Measurements from ENCODE around the gene MATN1.

The MATN1 gene

DNA sequence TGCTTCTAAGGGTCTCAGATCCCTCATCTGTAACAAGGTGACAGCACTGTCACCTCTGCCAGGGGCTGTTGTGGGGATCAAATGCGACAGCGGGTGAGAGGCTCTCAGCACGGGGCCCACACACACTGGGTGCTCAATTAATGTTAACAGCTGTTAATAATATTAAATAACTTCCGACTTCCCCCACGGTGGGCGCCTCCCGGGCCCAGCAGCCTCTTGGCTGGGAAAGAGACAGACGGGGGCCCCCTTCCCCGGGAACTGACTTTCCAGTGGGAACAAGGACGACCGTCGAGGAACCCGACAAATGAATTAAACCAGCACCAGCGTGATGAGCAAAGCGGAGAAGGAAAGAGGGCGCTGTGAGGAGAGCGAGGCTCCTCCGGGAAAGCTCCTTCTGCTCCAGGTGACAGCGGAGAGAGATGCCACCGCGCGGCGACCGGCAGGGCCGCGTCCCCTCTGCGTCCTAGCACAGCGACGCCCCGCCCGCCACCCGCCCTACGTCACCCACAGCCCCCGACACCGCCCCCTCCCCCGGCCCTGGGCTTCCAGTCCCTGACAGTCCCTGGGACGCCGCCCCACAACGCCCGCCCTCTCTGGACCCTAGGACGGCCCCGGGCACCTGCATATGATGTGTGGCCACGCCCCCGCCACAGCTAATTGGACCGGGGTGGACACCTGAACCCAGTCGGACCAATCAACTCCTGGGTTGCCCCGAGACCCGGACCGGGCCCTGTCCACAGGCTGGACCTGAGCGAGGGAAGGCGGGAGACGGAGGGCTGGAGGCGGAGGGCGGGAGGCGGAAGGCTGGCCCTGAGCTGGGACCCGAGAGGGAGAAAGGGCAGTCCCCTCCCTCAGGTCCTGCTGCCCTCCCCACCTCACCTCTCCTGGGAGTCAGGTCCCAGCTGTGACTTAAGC is 38.2 kb downstream of the MATN1 start:
- DNase-seq: peak; percentile 97
- Histone ChIP-seq H3K9me3 (ENCODE audit: severe bottlenecking) (no peaks in the 10 kb centered on the region), H3K27me3 (ENCODE audit: insufficient read depth, low read depth, severe bottlenecking) (no peaks in the 10 kb centered on the region), H3K4me3 (ENCODE audit: low read depth, low read length) (peak overlapping the region; percentile 13), H3K36me3 (no peaks in the 10 kb centered on the region), H3K27ac (peak overlapping the region; percentile 43; the same call in 1 of the 2 replicates)
- TF ChIP-seq, protein P1, sequence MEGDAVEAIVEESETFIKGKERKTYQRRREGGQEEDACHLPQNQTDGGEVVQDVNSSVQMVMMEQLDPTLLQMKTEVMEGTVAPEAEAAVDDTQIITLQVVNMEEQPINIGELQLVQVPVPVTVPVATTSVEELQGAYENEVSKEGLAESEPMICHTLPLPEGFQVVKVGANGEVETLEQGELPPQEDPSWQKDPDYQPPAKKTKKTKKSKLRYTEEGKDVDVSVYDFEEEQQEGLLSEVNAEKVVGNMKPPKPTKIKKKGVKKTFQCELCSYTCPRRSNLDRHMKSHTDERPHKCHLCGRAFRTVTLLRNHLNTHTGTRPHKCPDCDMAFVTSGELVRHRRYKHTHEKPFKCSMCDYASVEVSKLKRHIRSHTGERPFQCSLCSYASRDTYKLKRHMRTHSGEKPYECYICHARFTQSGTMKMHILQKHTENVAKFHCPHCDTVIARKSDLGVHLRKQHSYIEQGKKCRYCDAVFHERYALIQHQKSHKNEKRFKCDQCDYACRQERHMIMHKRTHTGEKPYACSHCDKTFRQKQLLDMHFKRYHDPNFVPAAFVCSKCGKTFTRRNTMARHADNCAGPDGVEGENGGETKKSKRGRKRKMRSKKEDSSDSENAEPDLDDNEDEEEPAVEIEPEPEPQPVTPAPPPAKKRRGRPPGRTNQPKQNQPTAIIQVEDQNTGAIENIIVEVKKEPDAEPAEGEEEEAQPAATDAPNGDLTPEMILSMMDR (IDR thresholded peaks at IDR 0.05; ENCODE audit: low read depth, low read length): peak; percentile 65

DNA sequence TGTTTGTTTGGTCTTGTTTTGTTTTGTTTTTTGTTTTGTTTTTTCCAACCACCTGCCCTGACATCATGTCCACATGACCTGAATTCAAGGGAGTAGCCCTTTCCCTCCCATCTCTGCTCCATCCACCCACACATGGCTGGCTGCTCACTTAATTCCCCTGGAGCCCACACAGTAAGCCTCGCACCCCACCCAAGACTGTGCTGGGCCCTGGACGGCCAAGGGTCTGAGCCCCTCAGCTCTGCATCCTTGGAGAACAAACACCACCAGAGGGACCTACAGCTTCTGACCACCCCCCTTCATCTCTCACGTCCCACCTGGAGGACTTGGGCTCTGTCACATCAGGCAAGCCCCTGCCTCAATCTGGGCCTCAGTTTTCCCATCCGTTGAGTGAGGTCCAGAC is 39.1 kb downstream of the MATN1 start:
- peak; percentile 2 for DNase-seq
- H3K4me3 ChIP-seq (ENCODE audit: low read depth, low read length): no peak overlapping the region
- H3K9me3 ChIP-seq (ENCODE audit: severe bottlenecking): peaks cover 3% of the 10 kb centered on the region
- H3K36me3 ChIP-seq: no peaks in the 10 kb centered on the region
- no peaks in the 10 kb centered on the region for H3K27me3 ChIP-seq (ENCODE audit: insufficient read depth, low read depth, severe bottlenecking)
- no peak overlapping the region for H3K27ac ChIP-seq
- TF ChIP-seq, protein P1 (IDR thresholded peaks at IDR 0.05; ENCODE audit: low read depth, low read length): no peak

DNA sequence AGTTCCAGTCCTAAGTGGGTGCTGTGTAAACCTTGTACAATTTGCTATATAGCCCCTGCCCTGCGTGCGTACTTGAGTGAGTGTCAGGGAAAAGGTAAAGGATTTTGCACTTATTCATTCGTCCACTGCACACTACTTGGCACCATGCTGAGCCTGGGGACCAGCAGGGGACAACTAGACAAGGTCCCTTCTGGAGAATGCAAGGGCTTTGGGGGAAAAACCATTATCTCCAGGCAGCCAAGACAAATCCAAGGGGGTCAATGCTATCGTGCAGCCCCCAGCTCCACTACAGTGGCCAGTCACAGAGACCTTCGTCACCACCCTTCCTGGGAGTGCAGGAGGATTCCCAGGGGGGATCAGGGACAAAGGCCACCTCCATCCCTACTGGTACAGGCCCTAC is 39.7 kb downstream of the MATN1 start:
- peak; percentile 4 for DNase-seq
- Histone ChIP-seq H3K36me3 (no peaks in the 10 kb centered on the region), H3K27ac (no peak overlapping the region), H3K4me3 (ENCODE audit: low read depth, low read length) (no peak overlapping the region), H3K9me3 (ENCODE audit: severe bottlenecking) (peaks cover 3% of the 10 kb centered on the region), H3K27me3 (ENCODE audit: insufficient read depth, low read depth, severe bottlenecking) (no peaks in the 10 kb centered on the region)
- TF ChIP-seq, protein P1 (IDR thresholded peaks at IDR 0.05; ENCODE audit: low read depth, low read length): no peak

DNA sequence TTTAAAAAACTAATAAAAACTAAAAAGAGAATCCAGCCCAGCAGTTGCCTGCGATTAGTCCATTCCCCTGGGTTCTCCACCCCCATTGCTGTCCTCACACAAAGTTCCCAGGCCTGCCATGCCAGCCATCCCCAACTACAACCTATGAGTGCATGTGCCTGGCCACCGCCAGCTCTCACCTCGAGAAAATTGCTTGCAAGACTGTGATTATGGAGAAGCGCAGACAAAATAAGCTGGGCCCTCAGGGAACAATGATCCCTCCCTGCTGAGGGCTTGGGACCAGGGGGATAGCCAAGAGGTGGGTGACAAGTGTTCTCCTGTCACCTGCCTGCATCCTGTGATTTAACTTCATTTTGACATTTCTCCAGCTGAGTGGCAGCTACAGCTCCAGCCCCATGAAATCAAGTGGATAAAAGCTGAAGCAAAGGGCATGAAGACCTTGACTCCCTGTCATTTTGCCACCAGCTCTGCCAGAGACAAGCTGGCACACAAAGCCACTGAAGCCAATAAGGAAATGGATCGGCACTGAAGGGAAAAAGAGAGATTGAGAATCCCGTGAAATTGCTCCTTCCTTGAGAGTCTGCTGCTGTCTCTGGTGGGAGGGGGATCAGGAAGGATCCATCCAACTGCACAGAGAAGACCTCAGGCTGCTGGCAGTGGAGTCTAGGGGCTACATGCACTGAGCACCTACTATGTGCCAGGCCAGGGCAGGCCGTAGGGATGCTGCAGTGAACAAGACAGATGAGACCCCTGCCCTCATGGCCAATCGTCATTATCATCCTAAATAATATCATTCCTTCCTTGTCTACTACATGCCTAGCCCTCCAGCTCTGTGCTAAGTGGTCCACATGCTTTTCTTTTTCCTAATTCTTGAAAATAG is 40.7 kb downstream of the MATN1 start:
- no peaks in the 10 kb centered on the region for H3K27me3 ChIP-seq (ENCODE audit: insufficient read depth, low read depth, severe bottlenecking)
- H3K4me3 ChIP-seq (ENCODE audit: low read depth, low read length): no peak overlapping the region
- peaks cover 3% of the 10 kb centered on the region for H3K9me3 ChIP-seq (ENCODE audit: severe bottlenecking)
- peak; percentile 1 for DNase-seq
- TF ChIP-seq, protein P1 (IDR thresholded peaks at IDR 0.05; ENCODE audit: low read depth, low read length): no peak
- no peaks in the 10 kb centered on the region for H3K36me3 ChIP-seq
- no peak overlapping the region for H3K27ac ChIP-seq

DNA sequence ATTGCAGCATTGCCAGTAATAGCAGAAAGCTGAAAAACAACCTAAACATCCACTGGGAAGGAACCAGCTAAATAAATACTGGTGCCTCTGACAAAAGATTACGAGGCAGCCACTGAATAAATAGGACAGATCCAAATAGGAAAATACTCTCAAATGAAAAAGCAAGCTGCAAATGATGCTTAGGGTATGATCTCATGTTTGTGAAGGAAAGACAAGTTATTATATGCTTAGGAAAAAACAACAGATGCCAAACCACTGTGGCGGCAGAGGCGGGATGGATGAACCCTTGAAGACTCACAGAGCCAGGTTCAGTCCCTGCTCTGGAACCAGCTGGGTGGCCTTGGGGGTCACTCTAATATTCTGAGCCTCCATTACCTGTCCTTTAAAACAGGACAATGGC is 41.6 kb downstream of the MATN1 start:
- peak; percentile 0 for DNase-seq
- TF ChIP-seq, protein P1 (IDR thresholded peaks at IDR 0.05; ENCODE audit: low read depth, low read length): no peak
- Histone ChIP-seq H3K9me3 (ENCODE audit: severe bottlenecking) (peaks cover 3% of the 10 kb centered on the region), H3K36me3 (no peaks in the 10 kb centered on the region), H3K27ac (no peak overlapping the region), H3K27me3 (ENCODE audit: insufficient read depth, low read depth, severe bottlenecking) (no peaks in the 10 kb centered on the region), H3K4me3 (ENCODE audit: low read depth, low read length) (no peak overlapping the region)

Data from WERI-Rb-1 (cell line).